SK-N-SH treated with all-trans-retinoic acid at 6 μM for 48 hours (cell line): ENCODE data around the gene NKD2.

Experiments
- ATAC-seq: fragments of 200-7000 bp; cut with Tn5 transposase; 3 replicates; pipeline ENCODE4 v1.9.1; 2020; ENCODE audit warnings: mild to moderate bottlenecking, moderate library complexity
- ARNTL ChIP-seq: fragments of 450-650 bp; formaldehyde crosslinking; IDR thresholded peaks from 2 replicates; pipeline ENCODE4 v1.5.0; 2020; ENCODE audit warnings: low read depth, mild to moderate bottlenecking, moderate library complexity, borderline replicate concordance
- BACH2 ChIP-seq: fragments of 250-450 bp; sonication (Bioruptor Pico); IDR thresholded peaks from 2 replicates; pipeline ENCODE4 v1.9.0; 2021; ENCODE audit warnings: mild to moderate bottlenecking, borderline replicate concordance
- CREB5 ChIP-seq: fragments of 250-450 bp; sonication (Bioruptor Pico); IDR thresholded peaks from 2 replicates; pipeline ENCODE4 v1.5.1; 2020; ENCODE audit warnings: low read depth, mild to moderate bottlenecking, moderate library complexity
- CSDC2 ChIP-seq: fragments of 250-450 bp; sonication (Bioruptor Pico); IDR thresholded peaks from 2 replicates; pipeline ENCODE4 v1.5.0; 2020; ENCODE audit warnings: mild to moderate bottlenecking, moderate library complexity
- CSRNP3 ChIP-seq: fragments of 250-450 bp; sonication (Bioruptor Pico); IDR thresholded peaks from 2 replicates; pipeline ENCODE4 v1.5.1; 2021; ENCODE audit warnings: mild to moderate bottlenecking, moderate library complexity
- ESRRG ChIP-seq: fragments of 250-450 bp; sonication (Bioruptor Pico); IDR thresholded peaks from 2 replicates; pipeline ENCODE4 v1.6.1; 2021; ENCODE audit warnings: mild to moderate bottlenecking
- GLIS3 ChIP-seq: fragments of 250-450 bp; sonication (Bioruptor Pico); IDR thresholded peaks from 2 replicates; pipeline ENCODE4 v1.5.0; 2020; ENCODE audit warnings: mild to moderate bottlenecking, moderate library complexity
- ISL1 ChIP-seq: fragments of 250-450 bp; sonication (Bioruptor Pico); IDR thresholded peaks from 2 replicates; pipeline ENCODE4 v2.1.2; 2022; ENCODE audit warnings: mild to moderate bottlenecking, moderate library complexity
- OSR1 ChIP-seq: fragments of 250-450 bp; sonication (Bioruptor Pico); IDR thresholded peaks from 2 replicates; pipeline ENCODE4 v1.8.0; 2022; ENCODE audit warnings: moderate library complexity, mild to moderate bottlenecking, inconsistent platforms
- POU6F1 ChIP-seq: fragments of 250-450 bp; sonication (Bioruptor Pico); IDR thresholded peaks from 2 replicates; pipeline ENCODE4 v1.8.0; 2021; ENCODE audit warnings: low read depth, mild to moderate bottlenecking, moderate library complexity, borderline replicate concordance
- PPARA ChIP-seq: fragments of 250-450 bp; sonication (Bioruptor Pico); IDR thresholded peaks from 2 replicates; pipeline ENCODE4 v1.5.0; 2020; ENCODE audit warnings: mild to moderate bottlenecking, borderline replicate concordance
- RARB ChIP-seq: fragments of 250-450 bp; sonication (Bioruptor Pico); IDR thresholded peaks from 2 replicates; pipeline ENCODE4 v1.8.0; 2021; ENCODE audit warnings: mild to moderate bottlenecking, moderate library complexity
- SNAI2 ChIP-seq: fragments of 250-450 bp; sonication (Bioruptor Pico); IDR thresholded peaks from 2 replicates; pipeline ENCODE4 v1.5.0; 2020; ENCODE audit warnings: mild to moderate bottlenecking, moderate library complexity
- TCF4 ChIP-seq: fragments of 250-450 bp; sonication (Bioruptor Pico); IDR thresholded peaks from 2 replicates; pipeline ENCODE4 v1.8.0; 2021; ENCODE audit warnings: mild to moderate bottlenecking, moderate library complexity, borderline replicate concordance
- TOX ChIP-seq: fragments of 250-450 bp; sonication (Bioruptor Pico); IDR thresholded peaks from 2 replicates; pipeline ENCODE4 v1.8.0; 2021; ENCODE audit warnings: mild to moderate bottlenecking, moderate library complexity, borderline replicate concordance
- TSHZ2 ChIP-seq: fragments of 250-450 bp; sonication (Bioruptor Pico); IDR thresholded peaks from 2 replicates; pipeline ENCODE4 v1.5.0; 2020; ENCODE audit warnings: mild to moderate bottlenecking, moderate library complexity
- ZC3H10 ChIP-seq: fragments of 250-450 bp; sonication (Bioruptor Pico); IDR thresholded peaks from 2 replicates; pipeline ENCODE4 v1.5.1; 2021; ENCODE audit warnings: mild to moderate bottlenecking, moderate library complexity
- ZFP3 ChIP-seq: fragments of 250-450 bp; sonication (Bioruptor Pico); IDR thresholded peaks from 2 replicates; pipeline ENCODE4 v1.5.0; 2020; ENCODE audit warnings: mild to moderate bottlenecking, moderate library complexity
- ZFP30 ChIP-seq: fragments of 450-650 bp; formaldehyde crosslinking; IDR thresholded peaks from 2 replicates; pipeline ENCODE4 v1.5.0; 2022; ENCODE audit warnings: mild to moderate bottlenecking, moderate library complexity
- ZNF565 ChIP-seq: fragments of 450-650 bp; formaldehyde crosslinking; conservative IDR thresholded peaks from 2 replicates; pipeline ENCODE4 v1.5.0; 2020; ENCODE audit warnings: low read depth, mild to moderate bottlenecking, moderate library complexity
- ZNF70 ChIP-seq: fragments of 450-650 bp; formaldehyde crosslinking; IDR thresholded peaks from 2 replicates; pipeline ENCODE4 v1.5.0; 2020; ENCODE audit warnings: mild to moderate bottlenecking, moderate library complexity
- ZNF8 ChIP-seq: fragments of 450-650 bp; formaldehyde crosslinking; IDR thresholded peaks from 2 replicates; pipeline ENCODE4 v1.5.0; 2020; ENCODE audit warnings: mild to moderate bottlenecking, moderate library complexity

Gene NKD2

GRCh38 chr5:1032011-1032410 is 23.4 kb downstream of the NKD2 start (continued):
- no peak for TF ChIP-seq ISL1 (CRISPR knock-in tag)
- TF ChIP-seq, all 23 proteins: peak for 0

GRCh38 chr5:1032551-1033027 is 24.0 kb downstream of the NKD2 start:
- no peak for ATAC-seq
- no peak for TF ChIP-seq ZNF8 (CRISPR knock-in tag)
- TF ChIP-seq PPARA (CRISPR knock-in tag) = no peak
- no peak for TF ChIP-seq TOX (CRISPR knock-in tag)
- no peak for TF ChIP-seq ZFP30 (CRISPR knock-in tag)
- no peak for TF ChIP-seq BACH2
- no peak for TF ChIP-seq ZNF70 (CRISPR knock-in tag)
- TF ChIP-seq OSR1 (CRISPR knock-in tag) = no peak
- no peak for TF ChIP-seq TCF4 (CRISPR knock-in tag)

GRCh38 chr5:1033178-1033577 is 24.6 kb downstream of the NKD2 start:
- no peak for ATAC-seq
- no peak for TF ChIP-seq ISL1 (CRISPR knock-in tag)

- TF ChIP-seq ESRRG (CRISPR knock-in tag) = no peak
- no peak for TF ChIP-seq BACH2
- TF ChIP-seq ZNF8 (CRISPR knock-in tag) = no peak
- no peak for ATAC-seq
These were observed 25.2 kb downstream of the NKD2 start for GRCh38 chr5:1033606-1034420.

- no peak for ATAC-seq
- TF ChIP-seq TOX (CRISPR knock-in tag) (no peak), PPARA (CRISPR knock-in tag) (no peak), GLIS3 (no peak), SNAI2 (CRISPR knock-in tag) (no peak), ZNF8 (CRISPR knock-in tag) (no peak), POU6F1 (CRISPR knock-in tag) (no peak), ZNF70 (CRISPR knock-in tag) (no peak), ZFP30 (CRISPR knock-in tag) (no peak), TCF4 (CRISPR knock-in tag) (no peak), ZC3H10 (CRISPR knock-in tag) (no peak), ARNTL (no peak), ZFP3 (CRISPR knock-in tag) (no peak), BACH2 (no peak), OSR1 (CRISPR knock-in tag) (no peak), ISL1 (CRISPR knock-in tag) (no peak), CSDC2 (CRISPR knock-in tag) (no peak), CSRNP3 (CRISPR knock-in tag) (no peak), CREB5 (CRISPR knock-in tag) (no peak), RARB (CRISPR knock-in tag) (no peak)
These were observed 25.9 kb downstream of the NKD2 start for GRCh38 chr5:1034421-1034905.

- ATAC-seq = no peak
- no peak for TF ChIP-seq GLIS3
- no peak for TF ChIP-seq ZNF70 (CRISPR knock-in tag)
- TF ChIP-seq ARNTL = no peak
- no peak for TF ChIP-seq ISL1 (CRISPR knock-in tag)
- no peak for TF ChIP-seq PPARA (CRISPR knock-in tag)
- no peak for TF ChIP-seq ZNF565 (CRISPR knock-in tag)
- TF ChIP-seq RARB (CRISPR knock-in tag) = no peak
- no peak for TF ChIP-seq ZNF8 (CRISPR knock-in tag)
- no peak for TF ChIP-seq TSHZ2
- no peak for TF ChIP-seq TOX (CRISPR knock-in tag)
- TF ChIP-seq ESRRG (CRISPR knock-in tag) = no peak
- TF ChIP-seq TCF4 (CRISPR knock-in tag) = no peak
- TF ChIP-seq ZFP3 (CRISPR knock-in tag) = no peak
- no peak for TF ChIP-seq CSDC2 (CRISPR knock-in tag)
- TF ChIP-seq ZFP30 (CRISPR knock-in tag) = no peak
- no peak for TF ChIP-seq OSR1 (CRISPR knock-in tag)
These were observed 26.4 kb downstream of the NKD2 start for GRCh38 chr5:1034986-1035385.
